GM03348 (cell line): ENCODE data around the gene RASL10A.
A peak's percentile ranks its signal among the peaks of the same experiment; 100 is the strongest.
"Not testable (repeated sequence)": the region's sequence is repeated elsewhere in the genome, so short reads cannot be mapped to it uniquely, and the experiment has no call there.

Source experiments
- DNase-seq: peaks from one replicate; pipeline ENCODE4 v3.0.0; 2012; ENCODE audit warnings: low spot score

The RASL10A gene, protein sequence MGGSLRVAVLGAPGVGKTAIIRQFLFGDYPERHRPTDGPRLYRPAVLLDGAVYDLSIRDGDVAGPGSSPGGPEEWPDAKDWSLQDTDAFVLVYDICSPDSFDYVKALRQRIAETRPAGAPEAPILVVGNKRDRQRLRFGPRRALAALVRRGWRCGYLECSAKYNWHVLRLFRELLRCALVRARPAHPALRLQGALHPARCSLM

DNA sequence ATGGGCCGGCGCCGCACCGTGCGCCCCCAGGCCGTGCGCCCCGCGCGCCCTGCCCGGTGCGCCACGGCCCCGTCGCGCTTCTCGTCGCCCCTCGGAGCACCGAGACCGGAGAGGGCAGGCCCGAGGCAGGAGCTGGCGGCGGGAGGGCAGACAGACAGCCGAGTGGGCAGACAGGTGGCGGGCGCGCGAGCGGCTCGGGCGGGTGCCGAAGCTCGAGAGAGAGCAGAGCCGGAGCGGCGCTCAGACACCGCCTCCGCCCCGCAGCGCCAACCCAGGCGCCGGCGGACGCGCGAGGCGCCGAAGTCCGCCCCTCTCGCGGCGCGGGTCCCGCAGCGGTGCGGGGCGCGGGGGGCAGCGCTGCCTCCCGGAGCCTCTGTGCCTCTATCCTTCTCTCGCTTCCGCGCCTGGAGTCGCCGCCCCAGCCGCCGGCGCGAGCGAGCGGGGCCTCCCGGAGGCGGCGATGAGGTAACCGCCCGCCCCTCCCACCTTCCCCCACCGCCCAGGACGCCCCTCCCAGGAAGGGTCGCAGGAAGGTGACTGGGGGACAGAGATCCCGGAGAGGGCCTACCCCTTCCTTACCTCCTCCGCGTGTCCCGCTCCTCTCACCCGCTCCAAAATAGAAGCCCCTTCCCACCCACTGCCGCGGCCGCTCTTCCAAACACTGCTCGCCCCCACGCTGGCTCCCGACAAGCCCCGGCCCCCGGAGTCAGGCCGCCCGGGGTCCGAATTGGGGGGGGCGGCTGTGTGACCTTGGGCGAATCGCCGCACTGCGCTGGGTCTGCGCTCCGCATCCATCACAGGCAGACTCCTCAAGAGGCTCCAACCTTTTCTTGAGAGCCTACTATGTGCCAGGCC lies at the start of gene RASL10A:
Gene RASL10A, minus strand, starts transcription at position 412 of the 855 bp plus-strand sequence. CDS start 451 bp downstream, outside the sequence.
- DNase-seq, result peak; percentile 47

DNA sequence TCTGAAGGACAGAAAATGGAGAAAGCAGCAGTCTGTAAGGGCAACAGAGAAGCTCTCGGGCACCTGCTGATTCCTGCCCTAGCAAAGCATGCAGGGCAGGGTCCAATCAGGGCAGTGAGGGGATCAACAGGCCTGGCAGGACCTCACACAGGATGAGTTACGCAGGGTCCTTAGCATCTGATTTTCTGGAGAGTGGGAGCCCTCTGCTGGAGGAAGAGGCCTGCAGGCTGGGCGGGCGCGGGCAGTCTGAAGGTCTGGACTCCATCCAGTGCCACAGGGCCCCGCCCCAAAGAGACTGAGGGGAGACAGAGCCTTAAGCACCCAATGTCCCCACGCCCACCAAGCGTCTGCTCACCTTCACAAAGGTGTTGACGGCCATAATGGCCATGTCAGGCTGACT lies 44.0 kb upstream of the RASL10A start:
- DNase-seq, result peak; percentile 74

DNA sequence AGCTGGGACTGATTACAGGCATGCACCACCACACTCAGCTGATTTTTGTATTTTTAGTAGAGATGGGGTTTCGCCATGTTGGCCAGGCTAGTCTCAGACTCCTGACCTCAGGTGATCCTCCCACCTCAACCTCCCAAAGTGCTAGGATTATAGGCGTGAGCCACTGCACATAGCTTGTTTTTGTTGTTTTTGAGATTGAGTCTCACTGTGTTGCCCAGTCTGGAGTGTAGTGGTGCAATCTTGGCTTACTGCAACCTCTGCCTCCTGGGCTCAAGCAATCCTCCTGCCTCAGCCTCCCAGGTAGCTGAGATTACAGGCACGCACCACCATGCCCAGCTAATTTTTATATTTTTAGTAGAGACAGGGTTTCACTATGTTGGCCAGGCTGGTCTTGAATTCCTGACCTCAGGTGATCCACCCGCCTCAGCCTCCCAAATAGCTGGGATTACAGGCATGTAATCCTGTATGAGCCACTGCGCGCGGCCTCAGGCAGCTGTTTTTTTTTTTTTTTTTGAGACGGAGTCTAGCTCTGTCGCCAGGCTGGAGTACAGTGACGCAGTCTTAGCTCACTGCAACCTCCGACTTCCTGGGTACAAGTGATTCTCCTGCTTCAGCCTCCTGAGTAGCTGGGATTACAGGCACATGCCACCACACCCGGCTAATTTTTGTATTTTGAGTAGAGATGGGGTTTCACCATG lies 41.8 kb upstream of the RASL10A start:
- DNase-seq, result not testable (repeated sequence)

DNA sequence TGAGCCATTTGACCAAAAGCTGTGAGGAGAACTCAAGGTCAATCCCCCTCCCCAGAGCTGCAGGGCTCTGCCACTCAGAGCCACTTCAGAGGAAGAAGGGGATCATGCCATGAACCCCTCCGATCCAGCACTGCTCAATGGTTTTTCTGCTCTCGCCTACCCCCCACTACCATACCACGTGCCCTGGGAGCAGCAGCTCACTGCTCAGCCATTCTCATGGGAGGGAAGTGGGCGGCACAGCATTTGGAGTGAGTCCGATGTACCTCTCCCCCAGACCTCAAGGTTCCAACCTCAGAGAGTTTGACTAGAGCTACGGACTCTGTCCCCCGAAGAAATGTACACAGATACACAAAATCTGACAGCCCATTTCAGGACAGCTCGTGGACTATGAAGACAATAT lies 38.4 kb upstream of the RASL10A start:
- DNase-seq, result no peak

DNA sequence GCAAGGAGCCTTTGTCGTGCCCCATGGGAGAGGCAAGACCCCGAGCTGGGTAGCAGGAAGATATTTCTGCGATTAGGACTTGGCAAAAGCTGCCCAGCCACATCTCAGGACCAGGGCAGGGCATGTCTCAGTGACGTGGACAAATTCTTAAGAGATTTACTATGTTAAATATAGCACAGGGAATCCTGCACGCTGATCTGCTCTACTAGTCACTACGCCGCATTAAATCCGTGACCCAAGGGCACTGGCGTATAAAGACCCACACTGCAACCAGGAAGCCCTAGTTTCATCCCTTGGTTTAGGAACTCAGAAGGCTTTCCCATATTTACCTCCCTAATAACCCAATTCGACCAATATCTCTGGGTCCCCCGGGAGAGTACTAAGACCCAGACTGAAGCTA lies 37.8 kb upstream of the RASL10A start:
- DNase-seq, result no peak

DNA sequence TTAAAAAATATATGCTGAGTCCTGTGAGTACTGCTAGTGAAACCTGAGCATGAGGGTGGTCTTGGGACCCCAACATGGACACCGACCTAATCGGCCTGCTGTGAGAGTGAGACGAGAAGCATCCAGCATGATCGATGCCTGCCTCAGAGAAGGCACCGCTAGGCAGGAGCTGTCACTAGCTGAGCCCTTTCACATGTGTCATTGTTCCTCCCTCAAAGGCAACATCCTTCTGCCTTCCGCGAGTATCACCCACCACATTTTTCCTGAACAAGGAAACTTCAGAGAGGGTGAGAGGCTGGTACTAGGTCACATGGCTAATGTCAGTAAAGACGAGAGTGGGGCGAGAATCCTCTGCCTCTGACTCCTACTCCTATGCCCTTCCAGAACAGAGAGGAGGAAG lies 37.3 kb upstream of the RASL10A start:
- DNase-seq, result no peak

DNA sequence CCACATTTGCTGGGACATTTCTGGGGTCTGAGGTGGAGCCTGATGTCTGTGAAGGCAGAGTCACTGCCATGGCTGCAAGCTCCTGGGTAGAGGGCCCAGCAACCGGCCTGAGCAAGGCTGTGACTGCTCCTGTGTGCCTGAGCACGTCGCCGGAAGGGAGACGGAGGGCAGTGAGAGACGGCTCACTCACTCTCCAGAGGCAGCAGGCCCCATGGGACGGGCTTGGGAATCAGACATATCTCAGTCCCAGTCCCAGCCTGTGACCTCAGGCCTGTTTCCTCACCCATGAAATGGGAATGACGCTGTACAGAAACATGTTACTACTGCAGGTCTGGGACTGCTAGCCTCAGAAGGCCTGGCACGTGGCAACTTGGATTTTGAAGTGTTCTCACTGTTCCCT lies 36.4 kb upstream of the RASL10A start:
- no peak for DNase-seq

DNA sequence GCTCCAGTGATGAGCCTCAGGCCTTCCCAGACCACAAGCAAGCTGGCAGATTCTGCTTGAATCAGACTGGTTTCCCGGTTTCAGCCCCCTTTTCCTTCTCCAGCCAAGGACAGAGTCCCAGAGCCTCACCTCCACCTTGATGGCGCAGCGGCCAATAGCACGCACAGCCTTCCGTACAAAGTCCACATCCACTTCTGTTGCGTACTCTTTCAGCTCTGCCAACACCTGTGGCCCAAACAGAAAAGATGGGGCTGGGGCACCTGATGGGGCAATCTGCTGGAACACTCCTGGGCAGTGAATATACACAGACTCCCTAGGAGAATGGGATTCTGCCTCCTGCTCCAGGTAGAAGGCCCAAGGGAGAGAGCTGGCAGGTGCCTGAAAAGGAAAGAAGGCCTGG lies 35.5 kb upstream of the RASL10A start:
- no peak for DNase-seq

DNA sequence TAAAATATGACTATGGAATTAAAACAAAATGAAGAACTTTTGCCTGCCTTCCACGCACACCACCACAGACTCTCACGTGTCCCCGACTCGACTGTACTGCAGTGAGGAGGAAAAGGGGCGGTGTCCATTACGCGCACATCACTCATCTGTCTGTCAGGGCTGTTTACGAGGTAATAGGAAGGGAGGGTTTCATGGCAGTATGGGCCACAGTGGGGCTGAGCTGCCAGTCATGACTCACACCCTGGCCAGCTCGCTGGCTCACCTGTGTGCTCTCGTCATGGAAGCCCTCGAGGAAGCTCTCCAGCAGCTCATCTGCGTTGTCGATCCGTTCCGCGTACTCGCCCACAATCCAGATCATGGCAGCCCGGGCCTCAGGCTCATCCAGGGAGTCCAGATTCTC lies 33.5 kb upstream of the RASL10A start:
- DNase-seq, result no peak

DNA sequence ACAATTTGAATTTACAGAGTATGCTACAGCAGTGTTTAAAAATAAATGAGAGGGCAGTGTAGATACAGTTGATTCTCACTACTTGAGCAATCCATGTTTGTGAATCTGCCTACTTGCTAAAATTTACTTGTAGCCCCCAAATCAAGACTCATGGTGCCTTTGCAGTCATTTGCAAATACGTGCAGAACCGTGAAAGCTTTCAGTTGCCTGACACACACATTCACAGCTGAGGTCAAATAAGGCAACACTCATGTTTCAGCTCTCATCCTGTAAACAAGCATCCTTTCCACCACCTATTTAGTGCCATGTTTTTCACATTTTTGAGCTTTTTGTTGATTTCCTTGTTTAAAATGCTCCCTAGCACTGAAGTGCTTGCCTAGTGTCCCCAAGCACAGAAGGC lies 32.5 kb upstream of the RASL10A start:
- DNase-seq, result no peak

DNA sequence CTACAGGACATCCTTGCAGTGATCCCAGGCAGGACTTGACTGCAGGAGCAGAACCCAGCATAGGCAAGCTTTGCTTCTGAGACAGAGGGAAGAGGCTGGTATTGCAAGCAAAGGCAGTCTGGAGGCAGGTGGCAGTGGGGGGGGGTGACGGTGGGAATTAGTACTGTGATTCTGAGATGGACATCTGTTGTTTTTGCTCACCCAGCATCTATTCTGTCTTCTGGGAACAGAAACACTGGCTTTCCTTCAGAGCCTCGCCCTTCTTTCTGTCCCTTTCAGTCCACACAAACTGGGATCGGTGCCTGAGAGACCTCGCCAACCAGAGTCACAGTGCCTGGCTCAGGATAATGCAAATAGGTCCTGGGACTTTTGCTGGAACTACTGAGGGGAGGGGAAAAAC lies 31.2 kb upstream of the RASL10A start:
- no peak for DNase-seq

DNA sequence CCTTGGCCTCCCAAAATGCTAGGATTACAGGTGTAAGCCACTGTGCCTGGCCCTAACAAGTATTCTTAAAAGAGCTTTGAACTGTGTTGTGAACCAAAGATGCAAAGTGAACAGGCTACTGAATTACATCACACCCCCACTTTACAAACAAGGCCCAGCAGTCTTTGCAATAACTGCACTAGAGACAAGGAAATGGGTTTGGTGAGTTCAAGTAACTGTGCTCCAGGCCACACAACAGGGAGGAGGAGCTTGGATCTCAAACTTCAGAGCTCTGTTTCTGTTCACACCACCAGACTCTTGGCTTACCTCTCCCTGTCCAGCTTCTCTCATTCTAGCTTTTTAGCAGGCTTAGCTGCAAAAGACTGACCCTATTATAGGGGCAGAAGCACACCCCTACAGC lies 30.4 kb upstream of the RASL10A start:
- no peak for DNase-seq

DNA sequence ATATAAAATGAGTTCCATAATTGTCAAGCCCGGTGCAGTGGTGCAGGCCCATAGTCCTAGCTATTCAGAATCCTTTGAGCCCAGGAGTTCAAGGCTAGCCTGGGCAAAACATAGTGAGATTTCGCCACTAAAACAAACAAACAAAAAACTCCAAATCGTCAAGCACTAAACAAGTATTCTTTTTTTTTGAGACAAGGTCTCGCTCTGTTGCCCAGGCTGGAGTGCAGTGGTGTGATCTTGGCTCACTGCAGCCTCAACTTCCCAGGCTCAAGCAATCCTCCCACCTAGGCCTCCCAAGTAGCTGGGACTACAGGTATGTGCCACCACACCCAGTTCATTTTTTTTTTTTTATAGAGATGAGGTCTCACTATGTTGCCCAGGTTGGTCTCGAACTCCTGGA lies 29.4 kb upstream of the RASL10A start:
- not testable (repeated sequence) for DNase-seq

DNA sequence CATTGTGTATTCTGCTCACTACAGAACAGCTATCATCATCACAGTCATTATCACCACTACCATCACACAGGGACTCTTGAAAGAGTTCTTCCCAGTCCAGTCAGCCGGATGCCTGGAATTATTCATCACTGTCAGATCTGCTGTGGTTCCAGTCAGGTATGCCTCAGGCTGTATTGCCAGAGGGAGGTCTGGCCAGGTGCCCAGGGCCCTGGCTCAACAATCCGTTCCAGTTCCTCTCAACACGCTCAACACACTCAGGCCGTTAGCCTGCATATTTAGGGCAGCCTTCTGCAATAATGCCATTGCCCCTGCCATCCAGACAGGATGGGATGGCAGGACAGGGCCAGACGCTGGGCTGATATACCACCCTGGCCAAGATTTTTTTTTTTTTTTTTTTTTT lies 28.6 kb upstream of the RASL10A start:
- DNase-seq, result peak; percentile 88

DNA sequence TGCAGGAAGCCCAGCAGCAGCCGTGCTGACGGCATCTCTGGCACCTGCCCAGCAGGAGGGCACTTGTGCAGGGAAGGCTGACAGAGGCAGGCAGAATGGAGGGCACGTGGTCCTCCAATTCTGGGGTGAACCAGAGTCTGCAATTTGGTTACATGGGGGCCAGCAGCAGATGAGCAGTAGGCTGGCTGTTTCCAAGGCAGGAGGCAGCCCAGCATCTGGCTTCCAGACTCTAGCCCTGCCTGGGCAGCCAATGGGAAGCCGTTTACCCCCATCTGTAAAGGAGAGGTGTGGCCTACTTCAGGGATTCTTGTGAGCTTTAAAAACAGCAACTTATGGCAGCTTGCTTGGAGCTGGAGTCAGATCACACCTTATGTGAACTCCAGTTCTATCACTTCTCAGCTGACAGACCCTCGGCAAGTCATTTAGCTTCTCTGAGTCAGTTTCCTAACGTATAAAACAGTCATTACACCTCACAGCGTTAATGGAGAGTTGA lies 27.9 kb upstream of the RASL10A start:
- DNase-seq, result peak; percentile 84

DNA sequence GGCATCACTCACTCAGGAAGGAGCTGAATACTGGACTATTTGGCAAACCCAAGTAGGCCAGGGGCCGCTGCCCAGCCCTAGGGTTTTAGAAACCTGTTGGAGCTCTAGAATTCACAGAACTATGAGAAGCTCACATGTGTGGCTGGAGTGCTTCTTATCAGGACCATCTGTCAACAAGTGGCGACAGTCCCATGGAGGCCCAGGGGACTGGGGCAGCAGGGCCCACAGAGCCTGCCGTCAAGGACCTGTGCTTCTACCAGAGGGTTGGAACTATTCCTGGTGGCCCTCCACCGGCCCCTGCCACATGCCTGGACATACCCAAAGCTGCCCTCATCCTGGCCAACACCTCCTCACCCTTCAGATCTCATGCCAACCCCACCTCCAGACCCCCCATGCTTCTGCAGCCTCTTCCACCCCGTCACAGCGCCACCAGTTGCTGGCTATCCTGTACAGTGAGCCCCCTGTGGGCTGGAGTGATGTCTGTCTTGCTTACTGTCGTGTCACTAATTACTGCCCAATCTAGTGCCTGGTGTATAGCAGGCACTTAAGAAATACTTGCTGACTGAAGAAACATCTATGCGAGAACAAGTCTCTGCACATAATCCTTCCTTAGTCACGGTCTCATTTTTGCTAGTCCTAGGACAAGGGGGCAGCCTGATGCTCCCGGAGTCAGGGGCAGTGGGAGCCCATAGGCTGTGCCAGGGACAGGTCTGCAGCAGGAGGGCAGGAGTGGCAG lies 27.2 kb upstream of the RASL10A start:
- no peak for DNase-seq

DNA sequence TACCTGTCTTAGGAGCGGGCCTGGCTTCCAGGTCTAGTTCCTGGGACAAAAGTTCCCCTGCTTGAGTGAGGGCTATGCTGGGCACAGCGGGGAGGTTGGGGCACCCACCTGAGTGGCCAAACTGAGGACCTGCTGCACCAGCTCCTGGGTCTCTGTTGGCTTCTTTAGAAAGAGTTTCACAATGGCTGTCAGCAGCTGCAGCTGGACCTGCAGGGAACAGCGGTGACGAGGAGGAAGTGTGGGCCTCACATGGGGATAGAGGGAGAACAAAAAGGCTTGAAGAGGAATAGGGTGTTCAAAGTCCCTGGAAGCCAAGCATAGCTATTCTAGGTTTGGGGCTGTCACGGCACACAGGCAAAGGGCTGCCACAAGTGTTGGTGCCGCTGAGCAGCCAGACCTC lies 26.7 kb upstream of the RASL10A start:
- DNase-seq, result no peak

DNA sequence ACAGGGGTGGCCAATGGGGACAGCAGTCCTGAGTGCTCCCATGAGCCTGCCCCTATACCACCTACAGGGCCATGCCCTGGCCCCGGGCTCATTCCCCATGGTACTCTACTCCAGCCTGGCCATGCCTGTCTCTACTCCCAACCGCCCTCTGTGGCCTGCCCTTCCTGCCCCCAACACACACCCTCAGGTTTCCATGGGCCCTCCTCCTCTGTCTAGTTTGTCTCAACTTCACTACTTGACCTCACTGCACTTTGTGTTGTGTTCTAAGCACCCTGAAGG lies 26.3 kb upstream of the RASL10A start:
- no peak for DNase-seq

DNA sequence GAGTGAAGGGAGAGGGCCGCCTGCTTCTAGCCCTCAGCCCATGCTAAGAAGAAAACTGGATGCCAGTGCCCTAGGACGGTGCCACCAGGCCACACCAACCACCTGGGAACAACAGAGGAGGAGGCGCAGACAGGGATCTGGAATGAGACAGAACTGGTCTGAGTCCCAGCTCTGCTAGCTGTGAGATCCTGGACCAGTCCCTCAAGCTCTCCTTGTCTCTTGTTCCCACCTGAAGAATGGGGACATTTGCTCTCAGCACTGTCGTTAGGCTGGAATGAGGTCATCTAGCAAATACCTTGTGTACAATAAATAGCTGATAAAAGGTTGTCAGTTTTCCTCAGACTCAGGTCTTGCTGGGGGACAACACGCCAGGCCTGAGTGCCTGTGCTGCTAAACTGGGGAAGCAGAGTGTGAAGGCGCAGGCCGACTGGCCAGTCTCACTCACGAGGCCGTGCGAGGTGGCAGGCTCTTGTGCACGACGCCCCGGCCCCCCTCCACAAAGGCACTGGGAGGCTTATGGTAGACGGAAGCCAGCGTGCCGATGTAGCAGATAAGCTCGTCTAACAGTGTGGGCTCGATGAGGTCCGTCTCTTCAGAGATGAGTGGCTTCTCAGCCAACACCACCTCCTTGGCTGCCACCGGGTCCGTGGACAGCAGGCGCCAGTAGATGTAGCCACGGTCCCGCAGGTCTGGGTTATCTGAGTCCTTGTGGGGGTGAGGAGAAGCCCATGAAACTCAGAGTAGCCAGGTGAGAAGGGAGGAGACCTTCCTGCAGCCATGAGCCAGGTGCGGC lies 25.8 kb upstream of the RASL10A start:
- DNase-seq, result no peak

DNA sequence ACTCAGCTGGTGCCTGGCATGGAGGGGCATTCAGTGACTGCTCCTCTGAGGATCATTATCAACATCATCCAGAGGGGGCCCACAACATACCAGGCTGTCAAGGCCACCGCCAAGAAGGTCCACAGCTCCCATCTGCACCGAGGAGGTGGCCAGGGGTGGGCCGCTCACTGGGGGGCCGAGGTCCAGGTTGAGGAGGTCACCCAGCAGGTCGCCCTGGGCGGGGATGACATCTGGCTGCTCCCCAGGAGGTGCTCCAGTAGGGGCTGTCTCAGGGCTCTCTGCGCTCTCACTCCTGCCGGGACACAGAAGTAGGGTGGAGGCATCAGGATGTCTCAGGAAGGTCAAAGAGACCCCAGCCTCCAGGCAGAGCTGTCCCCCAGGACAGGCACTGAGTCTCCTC lies 25.1 kb upstream of the RASL10A start:
- DNase-seq, result no peak

DNA sequence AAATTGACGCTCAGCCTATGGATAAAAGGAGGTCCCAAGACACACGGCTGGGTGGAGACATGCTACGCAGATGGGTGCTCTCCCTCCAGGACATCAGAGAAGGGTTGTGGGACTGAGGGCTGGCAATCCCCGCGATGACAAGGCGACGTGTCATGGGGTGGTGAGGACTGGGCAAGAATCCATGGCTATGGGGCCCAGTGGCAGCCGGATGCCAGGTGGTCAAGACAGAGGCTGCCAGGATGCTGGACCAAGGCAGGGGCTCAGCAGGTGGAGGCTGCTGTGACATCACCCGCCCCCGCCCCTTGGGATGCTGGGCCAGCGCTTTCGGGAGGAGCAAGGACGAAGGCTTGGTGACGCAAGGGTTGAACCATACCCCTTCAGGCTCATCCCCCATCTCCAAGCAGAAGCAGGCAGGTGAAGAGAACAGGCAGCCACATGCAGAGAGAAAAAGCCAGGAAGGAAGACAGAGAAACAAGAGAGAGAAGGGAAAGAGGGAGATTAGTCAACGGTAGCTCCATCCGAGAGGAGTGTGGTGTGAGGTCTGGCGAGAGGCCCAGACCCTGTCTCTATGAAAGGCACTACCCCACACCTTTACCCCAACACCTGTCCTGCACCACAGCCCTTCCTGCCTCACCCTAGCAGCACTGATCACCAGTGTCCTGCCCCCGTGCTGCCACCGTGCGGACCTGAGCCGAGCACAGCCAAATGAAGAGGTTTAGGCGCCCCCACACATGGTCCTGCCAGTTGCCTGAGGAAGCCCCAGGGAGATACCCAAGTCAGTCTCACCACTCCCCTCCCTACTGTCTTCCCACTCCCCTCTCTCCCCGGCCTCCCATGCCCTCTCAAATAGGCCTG lies 24.1 kb upstream of the RASL10A start:
- DNase-seq, result no peak
